ENCODE measurements around the gene ATP4B.

The ATP4B gene

DNA sequence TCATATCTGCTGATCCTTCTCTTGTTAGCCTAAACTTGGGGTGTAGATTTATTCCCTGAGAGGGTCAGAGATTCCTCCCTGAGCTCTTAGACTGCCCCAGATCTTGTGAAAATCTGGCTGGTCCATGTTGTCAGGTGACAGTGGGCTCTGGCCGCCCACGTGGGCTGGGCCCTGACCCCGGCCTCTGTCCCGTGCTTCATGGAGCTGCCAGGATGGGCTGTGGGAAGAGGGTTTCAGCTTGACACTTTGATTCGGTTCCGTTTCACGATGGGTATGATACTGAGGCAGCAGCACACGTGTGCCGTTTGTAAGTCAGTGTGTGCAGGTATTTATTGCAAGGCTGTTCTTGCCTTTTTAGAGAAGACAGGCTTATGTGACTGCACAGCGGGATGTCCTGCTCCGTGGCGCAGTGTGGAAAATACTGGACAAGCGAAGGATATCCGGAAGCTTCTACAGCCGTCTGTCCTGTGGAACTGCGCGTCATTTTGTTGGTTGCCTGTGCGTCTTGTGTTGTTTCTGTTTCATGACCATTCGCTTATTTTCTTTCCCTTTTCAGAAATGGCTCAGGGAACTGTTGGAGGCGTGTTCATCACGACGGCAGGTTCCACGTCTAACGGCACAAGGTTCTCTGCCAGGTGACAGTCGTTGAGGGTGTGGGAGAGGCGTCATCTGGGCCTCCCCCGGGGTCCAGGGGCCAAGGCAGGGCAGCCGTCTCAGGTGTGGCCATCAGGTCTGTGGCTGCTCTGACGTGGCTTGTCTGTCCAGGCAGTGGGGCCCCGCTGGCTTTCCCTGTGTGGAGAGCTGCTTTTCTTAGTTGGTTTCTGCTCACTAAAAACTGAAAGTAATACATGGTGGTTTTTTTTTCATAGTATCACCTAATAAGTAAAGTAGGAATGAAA is 20.5 kb downstream of the ATP4B start:
- TF ChIP-seq, protein P1, sequence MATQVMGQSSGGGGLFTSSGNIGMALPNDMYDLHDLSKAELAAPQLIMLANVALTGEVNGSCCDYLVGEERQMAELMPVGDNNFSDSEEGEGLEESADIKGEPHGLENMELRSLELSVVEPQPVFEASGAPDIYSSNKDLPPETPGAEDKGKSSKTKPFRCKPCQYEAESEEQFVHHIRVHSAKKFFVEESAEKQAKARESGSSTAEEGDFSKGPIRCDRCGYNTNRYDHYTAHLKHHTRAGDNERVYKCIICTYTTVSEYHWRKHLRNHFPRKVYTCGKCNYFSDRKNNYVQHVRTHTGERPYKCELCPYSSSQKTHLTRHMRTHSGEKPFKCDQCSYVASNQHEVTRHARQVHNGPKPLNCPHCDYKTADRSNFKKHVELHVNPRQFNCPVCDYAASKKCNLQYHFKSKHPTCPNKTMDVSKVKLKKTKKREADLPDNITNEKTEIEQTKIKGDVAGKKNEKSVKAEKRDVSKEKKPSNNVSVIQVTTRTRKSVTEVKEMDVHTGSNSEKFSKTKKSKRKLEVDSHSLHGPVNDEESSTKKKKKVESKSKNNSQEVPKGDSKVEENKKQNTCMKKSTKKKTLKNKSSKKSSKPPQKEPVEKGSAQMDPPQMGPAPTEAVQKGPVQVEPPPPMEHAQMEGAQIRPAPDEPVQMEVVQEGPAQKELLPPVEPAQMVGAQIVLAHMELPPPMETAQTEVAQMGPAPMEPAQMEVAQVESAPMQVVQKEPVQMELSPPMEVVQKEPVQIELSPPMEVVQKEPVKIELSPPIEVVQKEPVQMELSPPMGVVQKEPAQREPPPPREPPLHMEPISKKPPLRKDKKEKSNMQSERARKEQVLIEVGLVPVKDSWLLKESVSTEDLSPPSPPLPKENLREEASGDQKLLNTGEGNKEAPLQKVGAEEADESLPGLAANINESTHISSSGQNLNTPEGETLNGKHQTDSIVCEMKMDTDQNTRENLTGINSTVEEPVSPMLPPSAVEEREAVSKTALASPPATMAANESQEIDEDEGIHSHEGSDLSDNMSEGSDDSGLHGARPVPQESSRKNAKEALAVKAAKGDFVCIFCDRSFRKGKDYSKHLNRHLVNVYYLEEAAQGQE (IDR thresholded peaks at IDR 0.05; ENCODE audit: insufficient read depth in 1 of 2, low read depth in 2 of 2, low read length in 2 of 2): no peak
- no peak for TF ChIP-seq SIN3A (IDR thresholded peaks at IDR 0.05; ENCODE audit: borderline replicate concordance, insufficient read depth, low read length)

DNA sequence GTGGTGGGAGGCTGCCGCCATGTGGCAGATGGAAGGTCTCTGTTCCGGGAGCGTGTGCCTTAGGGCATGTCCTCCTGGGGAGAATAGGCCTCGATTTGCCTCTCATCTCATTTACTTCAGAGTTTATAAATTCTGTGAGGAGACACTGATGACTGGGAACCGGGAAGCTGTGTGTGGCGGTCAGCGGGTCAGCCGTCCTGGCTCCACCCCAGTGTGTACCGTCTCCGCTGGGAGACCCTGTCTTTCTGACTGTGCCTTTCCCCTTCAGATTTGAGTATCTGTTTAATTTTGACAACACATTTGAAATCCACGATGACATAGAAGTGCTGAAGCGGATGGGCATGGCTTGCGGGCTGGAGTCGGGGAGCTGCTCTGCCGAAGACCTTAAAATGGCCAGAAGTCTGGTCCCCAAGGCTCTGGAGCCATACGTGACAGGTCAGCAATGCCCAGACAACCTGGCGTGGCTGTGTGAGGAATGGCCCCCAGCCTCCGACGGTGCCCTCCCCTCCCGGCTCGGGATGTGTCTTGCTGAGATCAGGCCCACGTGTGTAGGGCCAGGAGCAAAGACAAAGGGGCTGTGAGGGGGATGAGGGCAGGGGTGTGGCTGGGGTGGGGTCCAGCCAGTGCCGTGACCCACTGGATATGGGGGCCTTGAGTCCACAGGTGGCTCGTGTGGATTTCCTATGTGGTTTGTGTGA is 21.6 kb downstream of the ATP4B start:
- TF ChIP-seq POLR2AphosphoS5 (IDR thresholded peaks at IDR 0.05; ENCODE audit: low read depth, low read length) (no peak), FOXP2 (optimal IDR thresholded peaks at IDR 0.05; ENCODE audit: borderline replicate concordance, extremely low read depth, extremely low read length, insufficient read depth) (no peak), SIN3A (IDR thresholded peaks at IDR 0.05; ENCODE audit: borderline replicate concordance, insufficient read depth, low read length) (no peak), TAF1 (IDR thresholded peaks at IDR 0.05; ENCODE audit: borderline replicate concordance, insufficient read depth, low read length) (no peak)
- TF ChIP-seq, protein P1 (IDR thresholded peaks at IDR 0.05; ENCODE audit: insufficient read depth in 1 of 2, low read depth in 2 of 2, low read length in 2 of 2): no peak

DNA sequence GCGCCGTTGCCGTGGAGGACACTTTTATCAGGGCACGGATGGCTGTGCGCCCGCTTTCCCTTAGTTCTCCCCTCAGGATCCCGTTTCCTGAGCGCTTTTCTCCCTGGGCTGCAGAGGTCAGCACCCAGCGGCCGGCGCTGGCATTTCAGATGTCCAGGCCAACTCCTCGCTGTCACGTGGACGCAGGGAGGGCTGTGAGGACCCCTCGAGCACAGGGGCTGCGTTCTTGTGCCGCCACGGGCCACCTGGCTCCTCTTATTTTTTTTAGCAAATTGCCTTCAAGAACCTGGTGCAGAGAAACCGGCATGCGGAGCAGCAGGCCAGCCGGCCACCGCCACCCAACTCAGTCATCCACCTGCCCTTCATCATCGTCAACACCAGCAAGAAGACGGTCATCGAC is 22.3 kb downstream of the ATP4B start:
- TF ChIP-seq SIN3A (IDR thresholded peaks at IDR 0.05; ENCODE audit: borderline replicate concordance, insufficient read depth, low read length) (no peak), FOXP2 (optimal IDR thresholded peaks at IDR 0.05; ENCODE audit: borderline replicate concordance, extremely low read depth, extremely low read length, insufficient read depth) (no peak), POLR2AphosphoS5 (IDR thresholded peaks at IDR 0.05; ENCODE audit: low read depth, low read length) (no peak), TAF1 (IDR thresholded peaks at IDR 0.05; ENCODE audit: borderline replicate concordance, insufficient read depth, low read length) (no peak)
- TF ChIP-seq, protein P1 (IDR thresholded peaks at IDR 0.05; ENCODE audit: insufficient read depth in 1 of 2, low read depth in 2 of 2, low read length in 2 of 2): no peak

DNA sequence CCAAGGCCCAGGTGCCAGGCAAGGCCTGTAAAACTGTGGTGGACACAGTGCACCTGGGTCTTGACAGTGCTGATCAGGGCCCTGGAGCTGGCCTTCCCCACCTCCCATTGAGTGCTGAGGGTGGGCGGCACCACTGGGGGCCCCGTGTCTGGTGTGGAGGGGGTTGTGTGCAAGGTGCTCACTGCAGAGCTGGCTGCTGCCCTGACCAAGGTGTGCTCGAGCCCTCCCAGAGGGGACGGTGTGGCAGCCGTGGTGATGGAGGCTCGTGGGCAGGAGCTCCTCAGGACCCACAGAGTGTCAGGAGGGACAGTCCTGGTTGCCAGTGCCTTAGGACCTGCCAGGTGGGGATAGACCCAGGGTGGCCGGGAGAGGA is 23.0 kb downstream of the ATP4B start:
- no peak for TF ChIP-seq SIN3A (IDR thresholded peaks at IDR 0.05; ENCODE audit: borderline replicate concordance, insufficient read depth, low read length)
- TF ChIP-seq FOXP2 (optimal IDR thresholded peaks at IDR 0.05; ENCODE audit: borderline replicate concordance, extremely low read depth, extremely low read length, insufficient read depth): no peak
- TF ChIP-seq POLR2AphosphoS5 (IDR thresholded peaks at IDR 0.05; ENCODE audit: low read depth, low read length): no peak
- TF ChIP-seq, protein P1 (IDR thresholded peaks at IDR 0.05; ENCODE audit: insufficient read depth in 1 of 2, low read depth in 2 of 2, low read length in 2 of 2): no peak
- no peak for TF ChIP-seq TAF1 (IDR thresholded peaks at IDR 0.05; ENCODE audit: borderline replicate concordance, insufficient read depth, low read length)
